HCT116 (cell line): Measurements from ENCODE around the gene MEGF6. TPM values are rescaled to one million over a fixed set of nuclear protein-coding genes. Genes with fewer than 3 reads are reported as not detected.

Experiments
- ATAC-seq: fragments of 200-7000 bp; cut with Tn5 transposase; 2 replicates; pipeline ENCODE4 v1.9.1; 2020; ENCODE audit warnings: mild to moderate bottlenecking, moderate library complexity
- BruUV-seq: library from RNA; stranded (reverse); fragments of 400-500 nt; replicated peaks from 2 replicates; lab custom pipeline; 2021; lab: Mats Ljungman, UMichigan
- CTCF ChIA-PET: fragments of 300-600 bp; sonication (Branson Sonifier 250); formaldehyde crosslinking; loops from one replicate; lab custom pipeline; 2021; ENCODE audit warnings: antibody characterized with exemption; lab: Charles Lee
- POLR2A ChIA-PET: fragments of 300-600, 350-600 bp; sonication (Branson Sonifier 250); formaldehyde crosslinking; loops from one replicate; lab custom pipeline; 2021; ENCODE audit warnings: antibody characterized with exemption; lab: Charles Lee
- RAD21 ChIA-PET, 2 experiments: fragments of 300-600 bp; sonication (Branson Sonifier 250); formaldehyde crosslinking; loops; one replicate each; lab custom pipeline; 2023; ENCODE audit warnings: low total read pairs in 2 of 2; ENCODE audit not compliant: uncharacterized antibody in 2 of 2, unreplicated experiment in 2 of 2, low non-redundant PET in 1 of 2; lab: Charles Lee
- DNase-seq: peaks from one replicate; pipeline ENCODE4 v3.0.0-alpha.2; 2010; ENCODE audit warnings: low read depth, low spot score
- H2AFZ ChIP-seq: fragments of 200-600 bp; shearing (Covaris generic), sonication (generic); 2 replicates; pipeline ENCODE4 v1.6.1; 2017; ENCODE audit warnings: low read depth, mixed run types, mixed read lengths, antibody characterized with exemption, low read length; ENCODE audit not compliant: poor library complexity, severe bottlenecking
- H3K27ac ChIP-seq: 2 replicates; pipeline ENCODE4 v1.5.1; 2012; ENCODE audit warnings: low read depth, low read length
- H3K27me3 ChIP-seq: fragments of 200-600 bp; sonication (generic); 2 replicates; pipeline ENCODE4 v1.6.1; 2016; ENCODE audit warnings: mixed run types, low read length, mixed read lengths; ENCODE audit not compliant: insufficient read depth
- H3K36me3 ChIP-seq, 2 experiments: fragments of 200-500 bp in 1 of 2; fragments of 200-600 bp in 1 of 2; sonication (Bioruptor generic) in 1 of 2; sonication (generic) in 1 of 2; 2 replicates each; pipeline versions ENCODE4 v1.5.1 to v1.6.1; 2014 to 2016; ENCODE audit warnings: low read length in 2 of 2, inconsistent platforms in 1 of 2, mixed read lengths in 1 of 2, mixed run types in 1 of 2; ENCODE audit not compliant: insufficient read depth in 2 of 2, control insufficient read depth in 1 of 2
- H3K4me1 ChIP-seq, 2 experiments: fragments of 200-600 bp in 1 of 2; sonication (generic) in 1 of 2; 2 replicates each; pipeline versions ENCODE4 v1.5.1 to v1.6.1; 2012 to 2017; ENCODE audit warnings: low read length in 2 of 2, inconsistent platforms in 1 of 2, mild to moderate bottlenecking in 1 of 2, mixed read lengths in 1 of 2, mixed run types in 1 of 2, moderate library complexity in 1 of 2; ENCODE audit not compliant: insufficient read depth in 2 of 2, control insufficient read depth in 1 of 2
- H3K4me2 ChIP-seq: fragments of 200-600 bp; sonication (generic); 2 replicates; pipeline ENCODE4 v1.6.1; 2017; ENCODE audit warnings: mixed run types, low read length, mixed read lengths
- H3K4me3 ChIP-seq, 2 experiments: fragments of 200-600 bp in 1 of 2; sonication (generic) in 1 of 2; replicated peaks in 1 of 2; 2 replicates each; pipeline ENCODE4 v1.5.1; 2011 to 2016; ENCODE audit warnings: low read length in 2 of 2, control low read depth in 1 of 2, low read depth in 1 of 2, mild to moderate bottlenecking in 1 of 2, mixed read lengths in 1 of 2, mixed run types in 1 of 2
- H3K79me2 ChIP-seq: fragments of 200-600 bp; sonication (generic); 2 replicates; pipeline ENCODE4 v1.6.1; 2017; ENCODE audit warnings: mild to moderate bottlenecking, mixed run types, low read length, moderate library complexity, mixed read lengths; ENCODE audit not compliant: insufficient read depth
- H3K9ac ChIP-seq: fragments of 200-600 bp; sonication (generic); 2 replicates; pipeline ENCODE4 v1.6.1; 2016; ENCODE audit warnings: low read length, mixed read lengths
- H3K9me2 ChIP-seq: fragments of 200-600 bp; sonication (generic), shearing (Covaris generic); 2 replicates; pipeline ENCODE4 v1.6.1; 2017; ENCODE audit warnings: mixed run types, mild to moderate bottlenecking, moderate library complexity; ENCODE audit not compliant: insufficient read depth
- H3K9me3 ChIP-seq, 2 experiments: fragments of 200-500 bp in 1 of 2; fragments of 200-600 bp in 1 of 2; sonication (Bioruptor generic) in 1 of 2; sonication (generic) in 1 of 2; 2 replicates each; pipeline ENCODE4 v1.6.1; 2014 to 2017; ENCODE audit warnings: low read length in 2 of 2, mixed read lengths in 2 of 2, inconsistent platforms in 1 of 2, low read depth in 1 of 2, mild to moderate bottlenecking in 1 of 2, mixed run types in 1 of 2, moderate library complexity in 1 of 2; ENCODE audit not compliant: control insufficient read depth in 1 of 2, insufficient read depth in 1 of 2
- H4K20me1 ChIP-seq: fragments of 200-600 bp; sonication (generic), shearing (Covaris generic); 2 replicates; pipeline ENCODE4 v1.6.1; 2017; ENCODE audit warnings: mixed run types, mild to moderate bottlenecking, moderate library complexity; ENCODE audit not compliant: insufficient read depth
- CBX3 ChIP-seq: IDR thresholded peaks from 2 replicates; pipeline ENCODE4 v1.6.1; 2012; ENCODE audit warnings: low read depth
- EGR1 ChIP-seq: IDR thresholded peaks from 2 replicates; pipeline ENCODE4 v1.6.1; 2012; ENCODE audit warnings: low read depth
- ELF1 ChIP-seq: IDR thresholded peaks from 2 replicates; pipeline ENCODE4 v1.6.1; 2012; ENCODE audit warnings: low read depth, borderline replicate concordance
- EZH2phosphoT487 ChIP-seq: fragments of 200-600 bp; IDR thresholded peaks from 2 replicates; pipeline ENCODE4 v1.6.1; 2018; ENCODE audit warnings: antibody characterized with exemption, borderline replicate concordance
- FOSL1 ChIP-seq: IDR thresholded peaks from 2 replicates; pipeline ENCODE4 v1.6.1; 2012; ENCODE audit warnings: low read depth
- SP1 ChIP-seq: IDR thresholded peaks from 2 replicates; pipeline ENCODE4 v1.6.1; 2012; ENCODE audit warnings: low read depth
- SRF ChIP-seq: IDR thresholded peaks from 2 replicates; pipeline ENCODE4 v1.6.1; 2012; ENCODE audit warnings: low read depth
- YY1 ChIP-seq: IDR thresholded peaks from 2 replicates; pipeline ENCODE4 v1.6.1; 2011; ENCODE audit warnings: low read length, low read depth, moderate library complexity, mild to moderate bottlenecking; ENCODE audit not compliant: insufficient replicate concordance; ENCODE audit errors: extremely low read depth
- ZFX ChIP-seq: fragments of 450-650 bp; IDR thresholded peaks from 2 replicates; pipeline ENCODE4 v1.6.1; 2017
- intact Hi-C: fragments of 100-400 bp; cut with micrococcal nuclease; formaldehyde crosslinking; loops from 2 replicates; pipeline ENCODE4 v1.10.0; 2022
- total RNA-seq: library from RNA; stranded (reverse); gene quantifications from one replicate; pipeline ENCODE4 v1.2.1, GENCODE V29; 2021; ENCODE audit not compliant: unreplicated experiment
- TF ChIP-seq, protein P1 (sequence below), 3 experiments: fragments of 200-600 bp in 1 of 3; sonication (generic) in 1 of 3; IDR thresholded peaks in 2 of 3; conservative IDR thresholded peaks in 1 of 3; 2 replicates each; pipeline ENCODE4 v1.5.1; 2012 to 2017; ENCODE audit warnings: low read depth in 2 of 3, low read length in 2 of 3, antibody characterized with exemption in 1 of 3, borderline replicate concordance in 1 of 3, control low read depth in 1 of 3, mild to moderate bottlenecking in 1 of 3, mixed read lengths in 1 of 3, mixed run types in 1 of 3, moderate library complexity in 1 of 3; ENCODE audit not compliant: insufficient read depth in 1 of 3
- TF ChIP-seq, protein P2 (sequence below): IDR thresholded peaks from 2 replicates; pipeline ENCODE4 v1.6.1; 2011; ENCODE audit warnings: mild to moderate bottlenecking, low read length, moderate library complexity; ENCODE audit not compliant: insufficient replicate concordance; ENCODE audit errors: extremely low read depth
- TF ChIP-seq, protein P3 (sequence below): IDR thresholded peaks from 2 replicates; pipeline ENCODE4 v1.6.1; 2012

The MEGF6 gene
- total RNA-seq, 1 experiment from 2014 or later, result 47.6 TPM

DNA sequence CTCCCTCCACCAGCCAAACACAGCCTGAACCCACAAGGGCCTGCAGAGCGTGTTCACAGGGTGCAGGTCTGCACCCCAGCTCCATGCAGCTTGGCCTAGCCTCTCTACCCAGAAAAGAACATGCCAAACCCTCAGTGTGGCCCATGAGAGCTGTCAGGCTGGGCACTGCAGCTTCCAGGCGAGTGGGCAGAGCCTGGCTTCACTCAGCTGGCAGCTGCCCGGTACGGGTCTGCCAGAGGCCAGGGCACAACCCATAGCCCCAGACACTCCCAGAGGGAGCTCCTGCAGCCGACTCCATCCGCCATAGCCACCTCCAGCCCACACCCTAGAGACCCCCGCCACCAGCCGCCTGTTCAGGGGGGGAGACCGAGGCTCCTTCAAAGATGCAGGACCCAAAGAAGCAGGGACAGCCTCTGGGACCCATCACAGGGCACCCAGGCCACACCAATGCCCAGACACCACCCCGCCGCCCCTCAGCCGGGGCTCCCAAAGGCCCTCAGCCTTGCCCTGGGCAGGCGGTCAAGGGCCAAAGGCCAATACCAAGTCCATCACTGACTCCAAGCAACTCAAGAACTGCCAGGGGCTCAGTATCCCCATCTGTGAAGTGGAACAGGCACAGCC lies 42.4 kb downstream of the MEGF6 start (continued):
- TF ChIP-seq, protein P1, sequence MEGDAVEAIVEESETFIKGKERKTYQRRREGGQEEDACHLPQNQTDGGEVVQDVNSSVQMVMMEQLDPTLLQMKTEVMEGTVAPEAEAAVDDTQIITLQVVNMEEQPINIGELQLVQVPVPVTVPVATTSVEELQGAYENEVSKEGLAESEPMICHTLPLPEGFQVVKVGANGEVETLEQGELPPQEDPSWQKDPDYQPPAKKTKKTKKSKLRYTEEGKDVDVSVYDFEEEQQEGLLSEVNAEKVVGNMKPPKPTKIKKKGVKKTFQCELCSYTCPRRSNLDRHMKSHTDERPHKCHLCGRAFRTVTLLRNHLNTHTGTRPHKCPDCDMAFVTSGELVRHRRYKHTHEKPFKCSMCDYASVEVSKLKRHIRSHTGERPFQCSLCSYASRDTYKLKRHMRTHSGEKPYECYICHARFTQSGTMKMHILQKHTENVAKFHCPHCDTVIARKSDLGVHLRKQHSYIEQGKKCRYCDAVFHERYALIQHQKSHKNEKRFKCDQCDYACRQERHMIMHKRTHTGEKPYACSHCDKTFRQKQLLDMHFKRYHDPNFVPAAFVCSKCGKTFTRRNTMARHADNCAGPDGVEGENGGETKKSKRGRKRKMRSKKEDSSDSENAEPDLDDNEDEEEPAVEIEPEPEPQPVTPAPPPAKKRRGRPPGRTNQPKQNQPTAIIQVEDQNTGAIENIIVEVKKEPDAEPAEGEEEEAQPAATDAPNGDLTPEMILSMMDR (IDR thresholded peaks at IDR 0.05 in 2 of 3, conservative IDR thresholded peaks at IDR 0.05 in 1 of 3; ENCODE audit: borderline replicate concordance in 1 of 3, insufficient read depth in 1 of 3, low read depth in 2 of 3, low read length in 2 of 3), result no peak
- TF ChIP-seq SRF (no peak), SP1 (no peak)
- TF ChIP-seq, all 23 proteins: peak for 0

DNA sequence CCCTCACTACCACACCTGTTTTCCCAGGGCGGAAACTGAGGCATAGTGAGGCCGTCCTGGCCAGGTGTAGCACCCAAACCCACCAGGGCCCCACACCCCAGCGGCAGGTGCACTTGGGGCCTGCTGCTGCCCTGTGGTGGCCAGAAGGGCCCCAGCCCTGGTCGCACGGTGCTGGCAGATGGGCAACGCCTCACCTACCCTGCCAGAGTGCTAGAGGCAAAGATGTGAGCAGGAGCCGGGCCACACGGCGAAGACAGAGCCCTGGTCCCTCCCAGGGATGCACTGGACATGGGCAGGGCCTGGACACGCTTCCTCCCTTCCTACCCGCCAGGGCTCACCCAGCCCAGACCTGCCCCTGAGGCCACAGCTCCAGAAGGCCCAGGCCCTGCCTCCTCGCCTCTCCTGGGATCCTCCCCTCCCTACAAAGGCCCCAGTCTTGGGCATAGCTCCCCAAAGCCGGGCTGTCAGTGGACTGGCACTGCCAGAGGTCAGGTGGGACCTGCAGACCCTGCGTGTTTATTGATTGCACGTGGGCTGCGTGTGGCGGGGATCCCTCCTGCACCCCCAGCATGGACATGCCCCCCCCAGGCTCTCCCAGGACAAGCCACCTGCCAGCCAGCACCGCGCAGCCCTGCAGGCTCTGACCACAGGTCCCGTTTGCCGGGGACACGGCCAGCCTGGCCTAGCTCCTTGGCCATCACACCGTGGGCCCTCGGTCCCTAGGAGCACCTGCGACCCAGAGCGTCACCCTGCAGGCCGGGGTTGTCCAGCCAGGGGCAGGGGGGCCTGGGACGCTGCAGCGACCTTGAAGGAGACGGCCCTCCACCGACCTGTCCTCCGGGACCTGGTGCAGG lies 44.1 kb downstream of the MEGF6 start:
- H3K4me1 ChIP-seq, result no peaks in the 10 kb centered on the region
- BruUV-seq, result no TSS peak
- intact Hi-C loops, result no loop called here
- H3K27me3 ChIP-seq, result no peaks in the 10 kb centered on the region
- ChIA-PET RAD21 (no interaction called here), CTCF (no interaction called here), POLR2A (no interaction called here)
- H3K9me2 ChIP-seq, result no peaks in the 10 kb centered on the region
- H3K36me3 ChIP-seq, result no peaks in the 10 kb centered on the region
- no peak overlapping the region for H3K27ac ChIP-seq
- H3K9me3 ChIP-seq, result no peaks in the 10 kb centered on the region
- no peaks in the 10 kb centered on the region for H4K20me1 ChIP-seq
- no peak overlapping the region for H3K4me2 ChIP-seq
- no peak overlapping the region for H3K4me3 ChIP-seq
- DNase-seq, result no peak
- H3K9ac ChIP-seq, result no peak overlapping the region
- no peak for ATAC-seq
- no peaks in the 10 kb centered on the region for H3K79me2 ChIP-seq
- no peak overlapping the region for H2AFZ ChIP-seq
- TF ChIP-seq CBX3 (no peak), ZFX (no peak), EGR1 (no peak), EZH2phosphoT487 (no peak), YY1 (no peak), ELF1 (no peak), FOSL1 (no peak)
- TF ChIP-seq, protein P2, sequence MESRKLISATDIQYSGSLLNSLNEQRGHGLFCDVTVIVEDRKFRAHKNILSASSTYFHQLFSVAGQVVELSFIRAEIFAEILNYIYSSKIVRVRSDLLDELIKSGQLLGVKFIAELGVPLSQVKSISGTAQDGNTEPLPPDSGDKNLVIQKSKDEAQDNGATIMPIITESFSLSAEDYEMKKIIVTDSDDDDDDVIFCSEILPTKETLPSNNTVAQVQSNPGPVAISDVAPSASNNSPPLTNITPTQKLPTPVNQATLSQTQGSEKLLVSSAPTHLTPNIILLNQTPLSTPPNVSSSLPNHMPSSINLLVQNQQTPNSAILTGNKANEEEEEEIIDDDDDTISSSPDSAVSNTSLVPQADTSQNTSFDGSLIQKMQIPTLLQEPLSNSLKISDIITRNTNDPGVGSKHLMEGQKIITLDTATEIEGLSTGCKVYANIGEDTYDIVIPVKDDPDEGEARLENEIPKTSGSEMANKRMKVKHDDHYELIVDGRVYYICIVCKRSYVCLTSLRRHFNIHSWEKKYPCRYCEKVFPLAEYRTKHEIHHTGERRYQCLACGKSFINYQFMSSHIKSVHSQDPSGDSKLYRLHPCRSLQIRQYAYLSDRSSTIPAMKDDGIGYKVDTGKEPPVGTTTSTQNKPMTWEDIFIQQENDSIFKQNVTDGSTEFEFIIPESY, result no peak
- TF ChIP-seq, protein P1 (IDR thresholded peaks at IDR 0.05 in 2 of 3, conservative IDR thresholded peaks at IDR 0.05 in 1 of 3; ENCODE audit: borderline replicate concordance in 1 of 3, insufficient read depth in 1 of 3, low read depth in 2 of 3, low read length in 2 of 3), result no peak
- TF ChIP-seq, protein P3, sequence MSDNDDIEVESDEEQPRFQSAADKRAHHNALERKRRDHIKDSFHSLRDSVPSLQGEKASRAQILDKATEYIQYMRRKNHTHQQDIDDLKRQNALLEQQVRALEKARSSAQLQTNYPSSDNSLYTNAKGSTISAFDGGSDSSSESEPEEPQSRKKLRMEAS, result no peak
